Middle frontal gyrus (tissue), 1 donor: Measurements from ENCODE around the gene ZBTB1.
A peak's percentile ranks its signal among the peaks of the same experiment; 100 is the strongest.
"Not testable (repeated sequence)": the region's sequence is repeated elsewhere in the genome, so short reads cannot be mapped to it uniquely, and the experiment has no call there.

Source experiments
- DNase-seq: peaks from one replicate; pipeline ENCODE4 v3.0.0-alpha.2; 2015; ENCODE audit warnings: low spot score; ENCODE audit errors: extremely low spot score

The ZBTB1 gene

GRCh38 chr14:64569138-64569631 lies 64.6 kb downstream of the ZBTB1 start:
- DNase-seq = no peak

DNA sequence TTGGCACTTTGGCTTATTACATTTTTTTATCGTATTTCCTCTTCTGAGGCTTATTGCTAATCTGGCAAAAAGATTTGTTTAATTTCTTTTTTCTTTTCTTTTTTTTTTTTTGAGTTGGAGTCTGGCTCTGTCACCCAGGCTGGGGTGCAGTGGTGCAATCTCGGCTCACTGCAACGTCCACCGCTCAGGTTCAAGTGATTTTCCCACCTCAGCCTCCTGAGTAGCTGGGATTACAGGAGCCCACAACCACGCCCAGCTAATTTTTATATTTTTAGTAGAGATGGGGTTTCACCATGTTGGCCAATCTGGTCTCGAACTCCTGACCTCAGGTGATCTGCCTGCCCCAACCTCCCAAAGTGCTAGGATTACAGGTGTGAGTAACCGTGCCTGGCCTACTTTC lies 65.1 kb downstream of the ZBTB1 start:
- DNase-seq = not testable (repeated sequence)

DNA sequence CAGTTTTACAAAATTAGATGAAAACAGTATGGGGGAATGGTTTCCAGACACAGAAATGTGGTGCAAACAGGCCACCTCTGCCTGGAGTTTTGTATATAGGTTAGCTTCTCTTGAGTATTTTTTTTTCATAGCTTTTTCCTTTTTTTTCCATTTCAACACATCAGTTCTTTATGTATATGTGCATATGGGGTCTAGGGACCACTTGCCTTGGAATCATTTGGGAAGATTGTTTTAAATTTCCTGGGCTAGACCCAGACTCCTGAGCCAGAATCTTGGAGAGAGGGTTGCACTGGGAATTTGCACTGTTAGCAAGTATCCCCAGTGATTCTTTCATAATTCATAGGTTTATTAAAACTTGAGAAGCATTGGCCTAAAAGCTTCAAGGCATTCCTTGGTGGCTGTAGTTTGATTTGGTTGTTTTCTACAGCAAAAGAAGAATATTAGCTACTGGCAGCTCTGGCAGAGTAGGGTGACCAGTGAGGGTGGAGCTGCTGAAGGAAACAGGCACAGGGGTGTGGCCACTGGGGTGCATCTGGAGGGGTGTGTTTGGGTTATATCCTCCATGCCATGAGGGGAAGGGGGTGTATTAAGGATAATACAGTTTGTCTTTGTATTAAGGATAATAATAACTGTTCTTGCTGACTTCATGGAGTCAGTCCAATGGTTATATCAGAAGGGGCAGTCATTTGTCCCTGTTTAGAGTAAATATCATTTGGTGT lies 68.0 kb downstream of the ZBTB1 start:
- DNase-seq = no peak

GRCh38 chr14:64573109-64573508 lies 68.5 kb downstream of the ZBTB1 start:
- DNase-seq = peak; percentile 82
